ENCODE measurements around the gene TRPV4.

TRPV4 gene

GRCh38 chr12:109813810-109814416 lies 19.3 kb downstream of the TRPV4 start:
- Histone ChIP-seq H3K27me3 (ENCODE audit: insufficient read depth, low read length) (no peaks in the 10 kb centered on the region), H3K36me3 (ENCODE audit: insufficient read depth, low read depth, low read length) (peaks cover 10% of the 10 kb centered on the region; the same call in 1 of the 2 replicates), H3K27ac (ENCODE audit: low read length) (no peak overlapping the region), H3K9me3 (ENCODE audit: insufficient read depth, low read depth, low read length) (no peaks in the 10 kb centered on the region), H3K9ac (ENCODE audit: low read depth, low read length) (no peak overlapping the region), H3K4me1 (ENCODE audit: insufficient read depth, low read length) (no peaks in the 10 kb centered on the region), H3K4me3 (ENCODE audit: low read length) (no peak overlapping the region)

- Histone ChIP-seq H3K4me1 (ENCODE audit: insufficient read depth, low read length) (no peaks in the 10 kb centered on the region), H3K4me3 (ENCODE audit: low read length) (no peak overlapping the region), H3K27me3 (ENCODE audit: insufficient read depth, low read length) (no peaks in the 10 kb centered on the region), H3K9ac (ENCODE audit: low read depth, low read length) (no peak overlapping the region), H3K27ac (ENCODE audit: low read length) (no peak overlapping the region), H3K9me3 (ENCODE audit: insufficient read depth, low read depth, low read length) (no peaks in the 10 kb centered on the region), H3K36me3 (ENCODE audit: insufficient read depth, low read depth, low read length) (peaks cover 10% of the 10 kb centered on the region; the same call in 1 of the 2 replicates)
These were observed 21.6 kb downstream of the TRPV4 start for GRCh38 chr12:109811624-109811995.

GRCh38 chr12:109810954-109811623 lies 22.1 kb downstream of the TRPV4 start:
- no peaks in the 10 kb centered on the region for H3K4me1 ChIP-seq (ENCODE audit: insufficient read depth, low read length)

GRCh38 chr12:109808876-109809646 lies 24.1 kb downstream of the TRPV4 start:
- Histone ChIP-seq H3K27me3 (ENCODE audit: insufficient read depth, low read length) (no peaks in the 10 kb centered on the region), H3K27ac (ENCODE audit: low read length) (no peak overlapping the region), H3K4me3 (ENCODE audit: low read length) (no peak overlapping the region), H3K9me3 (ENCODE audit: insufficient read depth, low read depth, low read length) (no peaks in the 10 kb centered on the region), H3K9ac (ENCODE audit: low read depth, low read length) (no peak overlapping the region), H3K4me1 (ENCODE audit: insufficient read depth, low read length) (no peaks in the 10 kb centered on the region), H3K36me3 (ENCODE audit: insufficient read depth, low read depth, low read length) (peaks cover 8% of the 10 kb centered on the region; the same call in 1 of the 2 replicates)

More at GRCh38 chr12:109810954-109811623, 22.1 kb downstream of the TRPV4 start:
- no peak overlapping the region for H3K9ac ChIP-seq (ENCODE audit: low read depth, low read length)
- H3K4me3 ChIP-seq (ENCODE audit: low read length), result no peak overlapping the region
- no peaks in the 10 kb centered on the region for H3K27me3 ChIP-seq (ENCODE audit: insufficient read depth, low read length)
- H3K9me3 ChIP-seq (ENCODE audit: insufficient read depth, low read depth, low read length), result no peaks in the 10 kb centered on the region
- H3K27ac ChIP-seq (ENCODE audit: low read length), result no peak overlapping the region
- H3K36me3 ChIP-seq (ENCODE audit: insufficient read depth, low read depth, low read length), result peaks cover 10% of the 10 kb centered on the region; the same call in 1 of the 2 replicates

- H3K9me3 ChIP-seq (ENCODE audit: insufficient read depth, low read depth, low read length), result no peaks in the 10 kb centered on the region
- no peak overlapping the region for H3K9ac ChIP-seq (ENCODE audit: low read depth, low read length)
- H3K27me3 ChIP-seq (ENCODE audit: insufficient read depth, low read length), result no peaks in the 10 kb centered on the region
- no peaks in the 10 kb centered on the region for H3K4me1 ChIP-seq (ENCODE audit: insufficient read depth, low read length)
- no peak overlapping the region for H3K4me3 ChIP-seq (ENCODE audit: low read length)
- H3K27ac ChIP-seq (ENCODE audit: low read length), result no peak overlapping the region
- H3K36me3 ChIP-seq (ENCODE audit: insufficient read depth, low read depth, low read length), result no peaks in the 10 kb centered on the region
These were observed 25.1 kb downstream of the TRPV4 start for GRCh38 chr12:109807954-109808643.

GRCh38 chr12:109804820-109805761 lies 28.1 kb downstream of the TRPV4 start:
- Histone ChIP-seq H3K4me1 (ENCODE audit: insufficient read depth, low read length) (no peaks in the 10 kb centered on the region), H3K9me3 (ENCODE audit: insufficient read depth, low read depth, low read length) (no peaks in the 10 kb centered on the region), H3K27ac (ENCODE audit: low read length) (no peak overlapping the region), H3K36me3 (ENCODE audit: insufficient read depth, low read depth, low read length) (no peaks in the 10 kb centered on the region), H3K4me3 (ENCODE audit: low read length) (no peak overlapping the region), H3K9ac (ENCODE audit: low read depth, low read length) (no peak overlapping the region), H3K27me3 (ENCODE audit: insufficient read depth, low read length) (no peaks in the 10 kb centered on the region)

GRCh38 chr12:109803678-109804077 lies 29.5 kb downstream of the TRPV4 start:
- no peak overlapping the region for H3K9ac ChIP-seq (ENCODE audit: low read depth, low read length)
- H3K27ac ChIP-seq (ENCODE audit: low read length), result no peak overlapping the region
- H3K4me3 ChIP-seq (ENCODE audit: low read length), result no peak overlapping the region
- H3K4me1 ChIP-seq (ENCODE audit: insufficient read depth, low read length), result no peaks in the 10 kb centered on the region
- H3K9me3 ChIP-seq (ENCODE audit: insufficient read depth, low read depth, low read length), result no peaks in the 10 kb centered on the region
- H3K36me3 ChIP-seq (ENCODE audit: insufficient read depth, low read depth, low read length), result no peaks in the 10 kb centered on the region
- H3K27me3 ChIP-seq (ENCODE audit: insufficient read depth, low read length), result no peaks in the 10 kb centered on the region

- H3K4me1 ChIP-seq (ENCODE audit: insufficient read depth, low read length), result no peaks in the 10 kb centered on the region
- no peaks in the 10 kb centered on the region for H3K36me3 ChIP-seq (ENCODE audit: insufficient read depth, low read depth, low read length)
- no peak overlapping the region for H3K9ac ChIP-seq (ENCODE audit: low read depth, low read length)
- no peak overlapping the region for H3K4me3 ChIP-seq (ENCODE audit: low read length)
- H3K27ac ChIP-seq (ENCODE audit: low read length), result no peak overlapping the region
- no peaks in the 10 kb centered on the region for H3K9me3 ChIP-seq (ENCODE audit: insufficient read depth, low read depth, low read length)
- H3K27me3 ChIP-seq (ENCODE audit: insufficient read depth, low read length), result no peaks in the 10 kb centered on the region
These were observed 30.4 kb downstream of the TRPV4 start for GRCh38 chr12:109802828-109803227.

- no peak overlapping the region for H3K9ac ChIP-seq (ENCODE audit: low read depth, low read length)
- no peak overlapping the region for H3K27ac ChIP-seq (ENCODE audit: low read length)
- H3K9me3 ChIP-seq (ENCODE audit: insufficient read depth, low read depth, low read length), result no peaks in the 10 kb centered on the region
- H3K4me3 ChIP-seq (ENCODE audit: low read length), result no peak overlapping the region
- no peaks in the 10 kb centered on the region for H3K4me1 ChIP-seq (ENCODE audit: insufficient read depth, low read length)
- no peaks in the 10 kb centered on the region for H3K36me3 ChIP-seq (ENCODE audit: insufficient read depth, low read depth, low read length)
- no peaks in the 10 kb centered on the region for H3K27me3 ChIP-seq (ENCODE audit: insufficient read depth, low read length)
These were observed 32.7 kb downstream of the TRPV4 start for GRCh38 chr12:109800536-109800935.

- Histone ChIP-seq H3K9me3 (ENCODE audit: insufficient read depth, low read depth, low read length) (no peaks in the 10 kb centered on the region), H3K4me3 (ENCODE audit: low read length) (no peak overlapping the region), H3K4me1 (ENCODE audit: insufficient read depth, low read length) (no peaks in the 10 kb centered on the region), H3K36me3 (ENCODE audit: insufficient read depth, low read depth, low read length) (no peaks in the 10 kb centered on the region), H3K27ac (ENCODE audit: low read length) (no peak overlapping the region), H3K9ac (ENCODE audit: low read depth, low read length) (no peak overlapping the region), H3K27me3 (ENCODE audit: insufficient read depth, low read length) (no peaks in the 10 kb centered on the region)
These were observed 34.5 kb downstream of the TRPV4 start for GRCh38 chr12:109798691-109799090.

Data from iPS-20b (cell line).